ENCODE results near the gene HCN2. TPM values are rescaled to one million over a fixed set of nuclear protein-coding genes. Genes with fewer than 3 reads are reported as not detected.
A peak's percentile ranks its signal among the peaks of the same experiment; 100 is the strongest.

The HCN2 gene
- total and polyA plus RNA-seq, 9 of the 15 experiments (the other 6 are each of a cell fraction or from before 2014, with no cell fraction given) = 0.29 to 4.2 (median 0.82) TPM; not detected in 2

DNA sequence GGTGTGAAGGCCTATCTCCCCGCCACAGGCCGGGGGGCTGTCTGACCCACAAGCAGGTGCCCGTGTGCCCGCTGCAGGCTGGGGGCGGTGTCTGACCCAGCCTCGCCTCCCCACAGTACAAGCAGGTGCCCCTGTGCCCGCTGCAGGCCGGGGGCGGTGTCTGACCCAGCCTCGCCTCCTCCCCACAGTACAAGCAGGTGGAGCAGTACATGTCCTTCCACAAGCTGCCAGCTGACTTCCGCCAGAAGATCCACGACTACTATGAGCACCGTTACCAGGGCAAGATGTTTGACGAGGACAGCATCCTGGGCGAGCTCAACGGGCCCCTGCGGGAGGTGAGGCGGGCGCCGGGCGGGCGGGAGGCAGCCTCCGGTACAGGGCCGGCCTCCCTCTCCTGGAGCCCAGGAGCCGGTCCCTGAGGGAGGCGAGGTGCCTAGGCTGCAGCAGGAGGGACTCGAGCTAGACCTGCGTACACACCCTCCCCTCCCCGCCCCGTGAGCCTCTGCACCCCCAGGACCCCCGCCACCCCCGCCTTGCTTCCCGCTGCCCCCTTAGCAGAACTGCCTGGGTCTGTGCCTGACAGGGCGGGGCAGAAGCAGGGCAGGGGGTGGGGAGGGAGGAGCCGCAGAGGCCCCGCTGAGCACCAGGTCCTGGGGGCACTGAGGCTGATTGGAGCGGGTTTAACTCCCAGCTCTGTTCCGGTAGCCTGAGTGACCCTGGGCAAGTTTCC is 20.6 kb downstream of the HCN2 start (continued):
- TF ChIP-seq CBX8 (IDR thresholded peaks at IDR 0.05; ENCODE audit: borderline replicate concordance, extremely low read depth, low read depth, low read length, poor library complexity, severe bottlenecking) (no peak), SP1 (CRISPR knock-in tag; IDR thresholded peaks at IDR 0.05) (no peak), CREBBP (IDR thresholded peaks at IDR 0.05; ENCODE audit: low read depth, low read length) (no peak), RCOR1 (IDR thresholded peaks at IDR 0.05; ENCODE audit: borderline replicate concordance in 1 of 2, low read depth in 2 of 2, low read length in 2 of 2) (no peak), BMI1 (IDR thresholded peaks at IDR 0.05; ENCODE audit: low read length) (no peak), ARNT (IDR thresholded peaks at IDR 0.05) (no peak), EGR1 (conservative IDR thresholded peaks at IDR 0.05) (0 out of 2 replicates have a peak, but pooled peaks have one; percentile 7), ZBTB8A (IDR thresholded peaks at IDR 0.05; ENCODE audit: partially characterized antibody) (no peak), GATAD2B (IDR thresholded peaks at IDR 0.05; ENCODE audit: borderline replicate concordance) (no peak), RBM25 (IDR thresholded peaks at IDR 0.05; ENCODE audit: low read depth, low read length, severe bottlenecking) (no peak), HNRNPL (IDR thresholded peaks at IDR 0.05; ENCODE audit: low read depth, low read length) (peak; percentile 50; the same call in 1 of the 2 replicates), EZH2 (IDR thresholded peaks at IDR 0.05; ENCODE audit: borderline replicate concordance, low read depth, low read length) (no peak), TEAD4 (IDR thresholded peaks at IDR 0.05; ENCODE audit: low read length) (no peak), TEAD4 (CRISPR knock-in tag; IDR thresholded peaks at IDR 0.05; ENCODE audit: borderline replicate concordance) (no peak), RAD21 (CRISPR knock-in tag; conservative IDR thresholded peaks at IDR 0.05 in 1 of 2, IDR thresholded peaks at IDR 0.05 in 1 of 2) (no peak)
- TF ChIP-seq, protein P1, sequence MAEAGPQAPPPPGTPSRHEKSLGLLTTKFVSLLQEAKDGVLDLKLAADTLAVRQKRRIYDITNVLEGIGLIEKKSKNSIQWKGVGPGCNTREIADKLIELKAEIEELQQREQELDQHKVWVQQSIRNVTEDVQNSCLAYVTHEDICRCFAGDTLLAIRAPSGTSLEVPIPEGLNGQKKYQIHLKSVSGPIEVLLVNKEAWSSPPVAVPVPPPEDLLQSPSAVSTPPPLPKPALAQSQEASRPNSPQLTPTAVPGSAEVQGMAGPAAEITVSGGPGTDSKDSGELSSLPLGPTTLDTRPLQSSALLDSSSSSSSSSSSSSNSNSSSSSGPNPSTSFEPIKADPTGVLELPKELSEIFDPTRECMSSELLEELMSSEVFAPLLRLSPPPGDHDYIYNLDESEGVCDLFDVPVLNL (CRISPR knock-in tag; IDR thresholded peaks at IDR 0.05; ENCODE audit: low read depth) = no peak
- TF ChIP-seq, protein P2, sequence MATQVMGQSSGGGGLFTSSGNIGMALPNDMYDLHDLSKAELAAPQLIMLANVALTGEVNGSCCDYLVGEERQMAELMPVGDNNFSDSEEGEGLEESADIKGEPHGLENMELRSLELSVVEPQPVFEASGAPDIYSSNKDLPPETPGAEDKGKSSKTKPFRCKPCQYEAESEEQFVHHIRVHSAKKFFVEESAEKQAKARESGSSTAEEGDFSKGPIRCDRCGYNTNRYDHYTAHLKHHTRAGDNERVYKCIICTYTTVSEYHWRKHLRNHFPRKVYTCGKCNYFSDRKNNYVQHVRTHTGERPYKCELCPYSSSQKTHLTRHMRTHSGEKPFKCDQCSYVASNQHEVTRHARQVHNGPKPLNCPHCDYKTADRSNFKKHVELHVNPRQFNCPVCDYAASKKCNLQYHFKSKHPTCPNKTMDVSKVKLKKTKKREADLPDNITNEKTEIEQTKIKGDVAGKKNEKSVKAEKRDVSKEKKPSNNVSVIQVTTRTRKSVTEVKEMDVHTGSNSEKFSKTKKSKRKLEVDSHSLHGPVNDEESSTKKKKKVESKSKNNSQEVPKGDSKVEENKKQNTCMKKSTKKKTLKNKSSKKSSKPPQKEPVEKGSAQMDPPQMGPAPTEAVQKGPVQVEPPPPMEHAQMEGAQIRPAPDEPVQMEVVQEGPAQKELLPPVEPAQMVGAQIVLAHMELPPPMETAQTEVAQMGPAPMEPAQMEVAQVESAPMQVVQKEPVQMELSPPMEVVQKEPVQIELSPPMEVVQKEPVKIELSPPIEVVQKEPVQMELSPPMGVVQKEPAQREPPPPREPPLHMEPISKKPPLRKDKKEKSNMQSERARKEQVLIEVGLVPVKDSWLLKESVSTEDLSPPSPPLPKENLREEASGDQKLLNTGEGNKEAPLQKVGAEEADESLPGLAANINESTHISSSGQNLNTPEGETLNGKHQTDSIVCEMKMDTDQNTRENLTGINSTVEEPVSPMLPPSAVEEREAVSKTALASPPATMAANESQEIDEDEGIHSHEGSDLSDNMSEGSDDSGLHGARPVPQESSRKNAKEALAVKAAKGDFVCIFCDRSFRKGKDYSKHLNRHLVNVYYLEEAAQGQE (IDR thresholded peaks at IDR 0.05; ENCODE audit: borderline replicate concordance) = no peak
- TF ChIP-seq, protein P2 (CRISPR knock-in tag; IDR thresholded peaks at IDR 0.05; ENCODE audit: low read depth) = no peak
